BLaER1 treated with 17β-estradiol and CSF1 and Interleukin-3, amounts not matched to agents 10 nM and 100 nM (cell line): ENCODE data around the gene GRIK5.

ENCODE experiments used
- H3K27ac ChIP-seq, 11 experiments: shearing (Covaris generic); formaldehyde crosslinking; 2 replicates each; pipeline ENCODE4 v1.8.1; 2022
- H3K27me3 ChIP-seq, 11 experiments: shearing (Covaris generic); formaldehyde crosslinking; 2 replicates each; pipeline ENCODE4 v1.8.1; 2022
- H3K36me3 ChIP-seq, 11 experiments: shearing (Covaris generic); formaldehyde crosslinking; 2 replicates each; pipeline ENCODE4 v1.8.1; 2022
- H3K4me1 ChIP-seq, 10 experiments: shearing (Covaris generic); formaldehyde crosslinking; 2 replicates each; pipeline ENCODE4 v1.8.1; 2022
- H3K4me2 ChIP-seq, 11 experiments: shearing (Covaris generic); formaldehyde crosslinking; 2 replicates each; pipeline ENCODE4 v1.8.1; 2022
- H3K4me3 ChIP-seq, 10 experiments: shearing (Covaris generic); formaldehyde crosslinking; 2 replicates each; pipeline ENCODE4 v1.8.1; 2022
- H3K9ac ChIP-seq, 11 experiments: shearing (Covaris generic); formaldehyde crosslinking; 2 replicates each; pipeline ENCODE4 v1.8.1; 2022
- H3K9me3 ChIP-seq, 11 experiments: shearing (Covaris generic); formaldehyde crosslinking; replicated peaks in 1 of 11; 2 replicates each; pipeline ENCODE4 v1.8.1; 2022
- H4K20me1 ChIP-seq, 11 experiments: shearing (Covaris generic); formaldehyde crosslinking; 2 replicates each; pipeline ENCODE4 v1.8.1; 2022
- Cebpa-rat ChIP-seq, 11 experiments: shearing (Covaris generic); IDR thresholded peaks; 2 replicates each; pipeline ENCODE4 v1.8.1; 2022

GRIK5 gene

DNA sequence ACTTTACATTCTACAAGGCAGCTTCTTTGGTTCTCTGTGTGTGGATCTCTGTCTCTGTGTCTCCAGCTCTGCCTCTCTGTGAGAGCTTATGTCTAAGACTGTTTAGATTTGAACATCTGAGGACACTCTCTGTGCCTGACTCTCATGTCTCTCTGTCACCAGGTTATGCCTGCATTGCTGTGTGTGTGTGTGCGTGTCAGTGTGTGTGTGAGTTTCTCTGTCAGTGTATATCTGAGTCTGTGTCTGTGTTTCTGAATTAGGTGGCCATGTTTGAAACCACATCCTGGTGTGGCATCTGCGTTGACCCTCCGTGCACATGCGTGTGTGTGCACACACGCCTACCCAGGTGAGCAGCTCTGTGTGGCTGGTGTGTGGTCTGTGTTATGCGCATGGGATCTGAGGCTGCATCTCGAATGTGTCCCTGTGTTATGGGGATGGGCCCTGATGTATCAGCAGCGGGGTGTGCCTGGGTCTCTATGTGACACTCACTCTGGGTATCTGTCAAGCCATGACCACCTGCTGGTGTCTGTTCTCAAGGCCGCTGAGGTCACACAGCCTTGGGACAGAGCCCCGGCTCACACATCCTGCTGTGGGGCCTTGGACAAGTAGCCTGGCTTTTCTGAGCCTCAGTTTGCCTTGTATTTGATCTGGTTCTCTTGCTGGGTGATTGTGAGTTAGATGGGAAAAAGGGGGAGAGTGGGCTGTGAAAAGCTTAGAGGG is 82.7 kb downstream of the GRIK5 start:
- Histone ChIP-seq H3K36me3 (peaks cover 0 to 76% (median 61%) of the 10 kb centered on the region in 11 experiments; a peak in 17 of 22 replicates), H3K27ac (no peak overlapping the region), H3K4me2 (no peak overlapping the region), H4K20me1 (peaks cover 0 to 48% (median 6%) of the 10 kb centered on the region in 11 experiments; a peak in 10 of 22 replicates), H3K9ac (no peak overlapping the region), H3K4me3 (no peak overlapping the region), H3K9me3 (no peaks in the 10 kb centered on the region), H3K27me3 (no peaks in the 10 kb centered on the region), H3K4me1 (peaks cover 0 to 5% (median 3%) of the 10 kb centered on the region in 10 experiments; a peak in 15 of 20 replicates)
- no peak for TF ChIP-seq Cebpa-rat (IDR thresholded peaks at IDR 0.05)

DNA sequence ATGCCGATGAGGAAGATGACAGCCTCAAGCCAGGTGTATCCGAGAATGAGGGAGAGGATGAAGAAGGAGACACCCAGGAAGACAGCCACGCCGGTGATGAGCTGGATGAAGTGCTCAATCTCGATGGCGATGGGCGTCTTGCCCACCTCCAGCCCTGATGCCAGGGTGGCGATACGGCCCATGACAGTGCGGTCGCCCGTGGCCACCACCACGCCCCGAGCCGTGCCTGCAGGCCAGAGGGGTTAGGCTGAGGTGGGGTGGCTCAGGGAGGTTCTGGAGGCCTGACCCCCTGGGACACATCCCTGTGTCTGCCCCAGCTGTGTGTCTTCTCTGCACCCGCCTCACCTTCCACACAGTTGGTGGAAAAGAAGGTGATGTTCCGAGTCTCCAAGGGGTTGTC is 85.0 kb downstream of the GRIK5 start:
- Histone ChIP-seq H3K4me1 (no peaks in the 10 kb centered on the region), H3K36me3 (peaks cover 0 to 98% (median 80%) of the 10 kb centered on the region in 11 experiments; a peak in 17 of 22 replicates), H3K9ac (no peak overlapping the region), H3K4me3 (no peak overlapping the region), H4K20me1 (peaks cover 0 to 41% (median 0%) of the 10 kb centered on the region in 11 experiments; a peak in 7 of 22 replicates), H3K27me3 (no peaks in the 10 kb centered on the region), H3K4me2 (no peak overlapping the region), H3K27ac (no peak overlapping the region), H3K9me3 (no peaks in the 10 kb centered on the region)
- no peak for TF ChIP-seq Cebpa-rat (IDR thresholded peaks at IDR 0.05)

DNA sequence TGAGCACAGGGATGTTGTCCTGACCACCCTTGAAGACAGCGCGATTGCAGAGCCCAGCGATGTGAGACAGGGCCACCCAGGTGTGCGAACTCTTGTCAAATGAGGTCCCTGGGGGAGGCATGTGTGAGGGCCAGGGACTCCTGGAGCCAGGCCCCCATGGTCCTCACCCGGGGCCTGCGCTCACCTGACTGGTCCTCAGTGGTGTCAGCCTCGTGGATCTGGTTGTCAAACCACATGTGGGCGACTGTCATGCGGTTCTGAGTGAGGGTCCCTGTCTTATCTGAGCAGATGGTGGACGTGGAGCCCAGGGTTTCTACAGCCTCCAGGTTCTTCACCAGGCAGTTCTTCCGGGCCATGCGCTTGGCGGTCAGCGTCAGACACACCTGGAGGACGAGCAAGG is 88.3 kb downstream of the GRIK5 start:
- H3K4me2 ChIP-seq: no peak overlapping the region
- H3K9me3 ChIP-seq: no peaks in the 10 kb centered on the region
- H3K9ac ChIP-seq: no peak overlapping the region
- H3K36me3 ChIP-seq: peaks cover 0 to 98% (median 81%) of the 10 kb centered on the region in 11 experiments; a peak in 17 of 22 replicates
- no peak overlapping the region for H3K27ac ChIP-seq
- no peaks in the 10 kb centered on the region for H3K4me1 ChIP-seq
- peaks cover 0 to 22% (median 0%) of the 10 kb centered on the region in 11 experiments; a peak in 4 of 22 replicates for H4K20me1 ChIP-seq
- TF ChIP-seq Cebpa-rat (IDR thresholded peaks at IDR 0.05): no peak
- no peaks in the 10 kb centered on the region for H3K27me3 ChIP-seq
- H3K4me3 ChIP-seq: no peak overlapping the region

DNA sequence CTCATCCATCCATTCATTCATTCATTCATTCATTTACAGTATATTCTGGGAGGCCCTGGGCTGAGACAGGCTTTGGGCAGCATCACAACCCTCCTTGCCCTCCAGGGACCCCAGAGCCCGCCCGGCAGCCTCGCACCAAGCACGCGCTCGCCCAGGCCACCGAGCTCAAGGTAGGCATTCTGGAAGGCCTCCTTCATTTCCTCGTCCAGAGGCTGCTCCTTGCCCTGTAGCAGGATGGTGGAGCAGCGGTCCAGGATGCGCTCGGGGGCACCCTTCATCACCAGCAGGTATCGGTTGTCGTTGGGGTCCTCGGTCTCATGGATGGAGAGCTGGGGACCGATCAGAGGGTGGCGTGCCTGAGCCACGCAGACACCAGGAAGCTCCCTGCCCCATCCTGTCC is 91.5 kb downstream of the GRIK5 start:
- no peaks in the 10 kb centered on the region for H3K9me3 ChIP-seq
- peaks cover 0 to 6% (median 0%) of the 10 kb centered on the region in 10 experiments; a peak in 1 of 20 replicates for H3K4me1 ChIP-seq
- peaks cover 0 to 97% (median 90%) of the 10 kb centered on the region in 11 experiments; a peak in 16 of 22 replicates for H3K36me3 ChIP-seq
- no peak for TF ChIP-seq Cebpa-rat (IDR thresholded peaks at IDR 0.05)
- H3K27me3 ChIP-seq: no peaks in the 10 kb centered on the region
- H3K4me3 ChIP-seq: no peak overlapping the region
- H3K9ac ChIP-seq: no peak overlapping the region
- peaks cover 0 to 7% (median 0%) of the 10 kb centered on the region in 11 experiments; a peak in 6 of 22 replicates for H4K20me1 ChIP-seq
- no peak overlapping the region for H3K27ac ChIP-seq
- H3K4me2 ChIP-seq: no peak overlapping the region

DNA sequence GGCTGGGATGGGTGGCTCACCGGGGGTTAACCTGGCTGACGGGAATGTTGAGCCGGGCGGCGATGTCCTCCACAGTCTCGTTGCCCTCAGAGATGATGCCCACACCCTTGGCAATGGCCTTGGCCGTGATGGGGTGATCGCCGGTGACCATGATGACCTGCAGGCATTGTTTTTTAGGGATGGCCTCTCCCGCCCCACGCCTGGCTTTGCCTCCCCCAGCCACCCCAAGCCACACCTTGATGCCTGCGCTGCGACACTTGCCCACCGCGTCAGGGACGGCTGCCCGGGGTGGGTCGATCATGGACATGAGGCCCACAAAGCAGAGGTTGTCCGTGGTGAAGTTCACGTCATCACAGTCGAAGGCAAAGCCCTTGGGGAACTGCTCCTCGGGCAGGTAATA is 92.1 kb downstream of the GRIK5 start:
- H3K27ac ChIP-seq: no peak overlapping the region
- peaks cover 0 to 7% (median 0%) of the 10 kb centered on the region in 11 experiments; a peak in 6 of 22 replicates for H4K20me1 ChIP-seq
- H3K4me2 ChIP-seq: no peak overlapping the region
- H3K9me3 ChIP-seq: no peaks in the 10 kb centered on the region
- peaks cover 0 to 98% (median 96%) of the 10 kb centered on the region in 11 experiments; a peak in 16 of 22 replicates for H3K36me3 ChIP-seq
- peaks cover 0 to 8% (median 0%) of the 10 kb centered on the region in 10 experiments; a peak in 2 of 20 replicates for H3K4me1 ChIP-seq
- no peak for TF ChIP-seq Cebpa-rat (IDR thresholded peaks at IDR 0.05)
- no peak overlapping the region for H3K4me3 ChIP-seq
- H3K9ac ChIP-seq: no peak overlapping the region
- no peaks in the 10 kb centered on the region for H3K27me3 ChIP-seq

DNA sequence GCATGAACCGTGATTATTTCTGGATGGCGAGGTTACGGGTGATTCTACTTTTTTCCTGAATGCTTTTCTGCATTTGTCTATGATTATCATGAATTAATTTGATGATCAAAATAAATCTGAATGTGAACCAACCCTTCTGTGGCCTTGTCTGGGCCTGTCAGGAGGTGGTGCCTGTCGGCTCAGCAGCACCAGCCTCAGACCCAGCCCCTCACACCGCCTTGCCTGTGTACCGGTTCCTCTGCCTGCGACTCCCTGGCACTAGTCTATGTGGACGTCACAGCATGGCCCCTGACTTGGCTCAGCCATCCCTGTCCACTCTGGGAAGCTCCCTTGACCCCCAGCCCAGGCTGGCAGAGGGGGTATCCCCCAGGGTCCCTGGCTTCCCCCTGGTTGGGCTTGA is 95.4 kb downstream of the GRIK5 start:
- H3K9ac ChIP-seq: no peak overlapping the region
- no peak for TF ChIP-seq Cebpa-rat (IDR thresholded peaks at IDR 0.05)
- peaks cover 0 to 8% (median 0%) of the 10 kb centered on the region in 10 experiments; a peak in 2 of 20 replicates for H3K4me1 ChIP-seq
- H3K4me3 ChIP-seq: no peak overlapping the region
- no peak overlapping the region for H3K27ac ChIP-seq
- no peaks in the 10 kb centered on the region for H3K9me3 ChIP-seq
- H3K4me2 ChIP-seq: no peak overlapping the region
- H4K20me1 ChIP-seq: peaks cover 0 to 4% (median 0%) of the 10 kb centered on the region in 11 experiments; a peak in 5 of 22 replicates
- no peaks in the 10 kb centered on the region for H3K27me3 ChIP-seq
- H3K36me3 ChIP-seq: peaks cover 0 to 97% (median 93%) of the 10 kb centered on the region in 11 experiments; a peak in 16 of 22 replicates

DNA sequence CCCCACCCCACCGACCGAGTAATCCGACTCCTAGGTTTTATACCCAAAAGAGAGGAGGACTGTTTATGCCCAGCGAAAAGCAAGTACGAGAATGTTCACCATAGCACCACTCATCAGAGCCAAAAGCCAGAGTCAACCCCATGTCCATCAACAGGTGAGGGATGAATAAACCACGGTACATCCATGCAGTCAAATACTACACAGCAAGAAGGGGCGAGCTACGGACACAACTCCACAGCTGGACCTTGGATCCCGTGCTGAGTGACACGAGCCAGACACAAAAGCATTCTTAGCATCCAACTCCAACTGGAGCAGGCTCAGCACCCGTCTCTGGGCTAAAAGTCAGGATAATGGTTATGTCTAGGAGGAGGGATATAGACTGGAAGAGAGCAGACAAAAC is 98.6 kb downstream of the GRIK5 start:
- H3K27ac ChIP-seq: no peak overlapping the region
- H3K27me3 ChIP-seq: no peaks in the 10 kb centered on the region
- peaks cover 0 to 96% (median 90%) of the 10 kb centered on the region in 11 experiments; a peak in 16 of 22 replicates for H3K36me3 ChIP-seq
- H4K20me1 ChIP-seq: no peaks in the 10 kb centered on the region; a peak in 5 of 22 replicates
- TF ChIP-seq Cebpa-rat (IDR thresholded peaks at IDR 0.05): no peak
- no peak overlapping the region for H3K9ac ChIP-seq
- no peak overlapping the region for H3K4me3 ChIP-seq
- H3K9me3 ChIP-seq: no peaks in the 10 kb centered on the region
- peaks cover 0 to 8% (median 0%) of the 10 kb centered on the region in 10 experiments; a peak in 2 of 20 replicates for H3K4me1 ChIP-seq
- H3K4me2 ChIP-seq: no peak overlapping the region

DNA sequence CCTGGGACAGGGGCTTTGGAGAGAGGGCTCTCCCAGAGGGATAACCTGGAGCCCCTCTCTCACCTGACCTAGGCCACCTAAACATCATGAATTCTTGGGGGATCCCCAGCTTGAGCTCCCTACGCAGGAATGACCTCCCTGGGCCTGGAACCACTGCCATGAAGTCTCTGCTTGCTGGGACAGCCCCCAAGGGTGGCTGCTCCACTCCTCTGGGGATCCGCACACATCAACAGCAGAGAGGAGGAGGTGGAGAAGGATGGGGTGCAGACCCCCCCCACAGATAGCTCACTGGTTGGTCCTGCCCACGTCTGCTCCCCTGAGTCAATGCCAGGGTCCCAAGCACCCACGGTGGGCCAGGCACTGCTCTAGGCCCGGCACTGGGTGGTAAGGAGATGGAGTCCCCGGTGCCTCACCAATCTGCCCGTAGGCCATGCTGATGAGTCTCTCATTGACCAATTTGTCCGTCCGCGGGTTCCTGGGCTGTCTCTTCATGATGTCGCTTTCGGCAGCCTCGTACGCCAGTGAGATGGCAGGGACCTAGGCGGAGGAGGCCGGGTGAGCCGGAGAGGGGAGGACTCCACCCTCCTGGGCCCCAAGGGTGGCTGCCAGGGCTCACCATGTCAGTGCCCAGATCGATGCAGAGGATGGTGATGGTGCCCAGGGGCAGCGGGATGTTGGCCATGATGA is 100.1 kb downstream of the GRIK5 start:
- H3K9ac ChIP-seq: peak overlapping the region in 1 of 11 experiments; percentile 13; a peak in 1 of 22 replicates
- no peaks in the 10 kb centered on the region for H3K27me3 ChIP-seq
- no peaks in the 10 kb centered on the region; a peak in 4 of 22 replicates for H4K20me1 ChIP-seq
- H3K27ac ChIP-seq: no peak overlapping the region; a peak in 1 of 22 replicates
- no peaks in the 10 kb centered on the region for H3K9me3 ChIP-seq
- TF ChIP-seq Cebpa-rat (IDR thresholded peaks at IDR 0.05): no peak
- H3K4me3 ChIP-seq: no peak overlapping the region
- peaks cover 0 to 96% (median 88%) of the 10 kb centered on the region in 11 experiments; a peak in 16 of 22 replicates for H3K36me3 ChIP-seq
- peaks cover 0 to 8% (median 0%) of the 10 kb centered on the region in 10 experiments; a peak in 2 of 20 replicates for H3K4me1 ChIP-seq
- H3K4me2 ChIP-seq: no peak overlapping the region
